Measurements from ENCODE around the gene STK32C. TPM values are rescaled to one million over a fixed set of nuclear protein-coding genes. Genes with fewer than 3 reads are reported as not detected.

Gene STK32C
- 31.1 to 44.7 TPM (median 42.2 TPM) in 5 replicates for total RNA-seq (2022; extraction: Qiagen RNA extraction)

GRCh38 chr10:132307823-132308586, at the start of gene STK32C:
TSS of gene STK32C (minus strand) at chr10:132307950. CDS start at chr10:132307833, 117 bp downstream.

GRCh38 chr10:132331601-132332432, 24.1 kb upstream of the STK32C start, which contains the start of gene LRRC27:
TSS of gene LRRC27 (plus strand) at chr10:132332193. CDS start at chr10:132333525, 1,332 bp downstream.

GRCh38 chr10:132186488-132187429, 121.0 kb downstream of the STK32C start, which contains the start of gene DPYSL4:
TSS of gene DPYSL4 (plus strand) at chr10:132186948. CDS start at chr10:132187064, 116 bp downstream.

Other genes starting within 250 kb of the STK32C start
- 0.59 to 1.1 TPM (median 0.82 TPM) in 5 replicates for gene JAKMIP3, start 242.0 kb downstream of the STK32C start, total RNA-seq (2022; extraction: Qiagen RNA extraction)
- gene DPYSL4, start 121.0 kb downstream of the STK32C start, total RNA-seq (2022; extraction: Qiagen RNA extraction), result 14.0 to 20.2 TPM (median 19.3 TPM) in 5 replicates
- gene LRRC27, start 24.2 kb upstream of the STK32C start, total RNA-seq (2022; extraction: Qiagen RNA extraction), result 4.4 to 5.8 TPM (median 5.4 TPM) in 5 replicates
- gene PWWP2B, start 89.2 kb upstream of the STK32C start, total RNA-seq (2022; extraction: Qiagen RNA extraction), result 11.1 to 17.9 TPM (median 16.9 TPM) in 5 replicates
- gene INPP5A, start 229.8 kb upstream of the STK32C start, total RNA-seq (2022; extraction: Qiagen RNA extraction), result 12.1 to 14.6 TPM (median 13.5 TPM) in 5 replicates

Measured in A549 treated with dexamethasone at 1 μM for 4 hours (cell line).